Kasumi-1 (cell line): Measurements from ENCODE around the gene DAZ1.
"Not testable (repeated sequence)": the region's sequence is repeated elsewhere in the genome, so short reads cannot be mapped to it uniquely, and the experiment has no call there.

Source experiments
- DNase-seq, 2 experiments: peaks; one replicate each; lab custom pipeline; 2025; lab: John Stamatoyannopoulos, UW

DAZ1 gene, protein sequence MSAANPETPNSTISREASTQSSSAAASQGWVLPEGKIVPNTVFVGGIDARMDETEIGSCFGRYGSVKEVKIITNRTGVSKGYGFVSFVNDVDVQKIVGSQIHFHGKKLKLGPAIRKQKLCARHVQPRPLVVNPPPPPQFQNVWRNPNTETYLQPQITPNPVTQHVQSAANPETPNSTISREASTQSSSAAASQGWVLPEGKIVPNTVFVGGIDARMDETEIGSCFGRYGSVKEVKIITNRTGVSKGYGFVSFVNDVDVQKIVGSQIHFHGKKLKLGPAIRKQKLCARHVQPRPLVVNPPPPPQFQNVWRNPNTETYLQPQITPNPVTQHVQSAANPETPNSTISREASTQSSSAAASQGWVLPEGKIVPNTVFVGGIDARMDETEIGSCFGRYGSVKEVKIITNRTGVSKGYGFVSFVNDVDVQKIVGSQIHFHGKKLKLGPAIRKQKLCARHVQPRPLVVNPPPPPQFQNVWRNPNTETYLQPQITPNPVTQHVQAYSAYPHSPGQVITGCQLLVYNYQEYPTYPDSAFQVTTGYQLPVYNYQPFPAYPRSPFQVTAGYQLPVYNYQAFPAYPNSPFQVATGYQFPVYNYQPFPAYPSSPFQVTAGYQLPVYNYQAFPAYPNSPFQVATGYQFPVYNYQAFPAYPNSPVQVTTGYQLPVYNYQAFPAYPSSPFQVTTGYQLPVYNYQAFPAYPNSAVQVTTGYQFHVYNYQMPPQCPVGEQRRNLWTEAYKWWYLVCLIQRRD

DNA sequence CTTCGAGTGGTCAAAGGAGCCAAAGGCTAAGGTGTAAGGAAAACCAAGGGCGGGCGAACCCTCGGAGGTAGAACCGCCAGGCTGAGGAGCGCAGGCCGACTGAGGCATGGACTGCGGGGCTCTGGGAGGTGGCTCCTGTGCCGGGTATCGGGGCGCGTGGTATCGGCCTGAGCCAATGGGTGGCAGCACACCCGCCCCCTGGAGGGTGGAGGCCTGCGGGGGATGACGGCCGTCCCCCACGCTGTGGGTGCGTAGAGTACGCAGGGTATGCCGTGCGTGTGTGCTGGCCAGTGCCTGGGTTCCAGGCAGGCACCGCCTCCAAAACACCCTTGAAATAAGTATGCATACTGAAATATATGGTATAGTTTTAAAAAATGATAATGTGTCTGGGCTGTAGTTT, at the start of gene DAZ1:
TSS of gene DAZ1 (minus strand) at position 101 of the 400 bp plus-strand sequence. CDS start 208 bp downstream, outside the sequence.
- DNase-seq, result not testable (repeated sequence)

- not testable (repeated sequence) for DNase-seq
These were observed 20.4 kb upstream of the DAZ1 start, which contains the start of gene DAZ2 for GRCh38 chrY:23219233-23219632. DAZ2 (plus strand) TSS chrY:23219533; CDS start chrY:23219741, 208 bp downstream.

GRCh38 chrY:23210681-23211080, 11.9 kb upstream of the DAZ1 start:
- not testable (repeated sequence) for DNase-seq

DNA sequence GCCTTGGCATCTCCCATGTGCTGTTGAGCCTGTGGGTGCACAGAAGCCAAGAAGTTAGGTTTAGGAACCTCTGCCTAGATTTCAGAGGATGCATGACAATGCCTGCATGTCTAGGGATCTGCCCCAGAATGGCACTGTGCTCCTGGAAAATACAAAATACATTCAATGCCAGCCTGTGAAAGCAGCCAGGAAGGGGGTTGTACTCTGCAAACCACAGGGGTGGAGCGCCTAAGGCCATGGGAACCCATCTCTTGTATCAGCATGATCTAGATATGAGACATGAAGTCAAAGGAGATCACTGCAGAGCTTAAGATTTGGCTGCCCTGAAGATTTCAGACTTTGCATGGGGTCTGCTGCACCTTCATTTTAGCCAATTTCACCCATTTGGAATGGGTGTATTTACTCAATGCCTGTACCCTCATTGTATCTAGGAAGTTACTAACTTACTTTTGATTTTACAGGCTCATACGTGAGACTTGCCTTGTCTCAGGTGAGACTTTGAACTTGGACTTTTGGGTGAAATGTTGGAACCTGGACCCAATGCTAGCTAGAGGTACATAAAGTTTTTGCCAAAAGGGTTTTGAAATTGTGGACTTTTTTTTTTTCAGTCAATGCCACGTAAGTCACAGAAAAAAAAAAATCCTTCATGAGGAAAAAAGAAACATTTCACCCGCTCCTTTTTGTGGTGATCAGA, 11.1 kb upstream of the DAZ1 start:
- not testable (repeated sequence) for DNase-seq

GRCh38 chrY:23207455-23207854, 8.6 kb upstream of the DAZ1 start:
- DNase-seq, result not testable (repeated sequence)
